ENCODE data around the gene SIRT7. TPM values are rescaled to one million over a fixed set of nuclear protein-coding genes. Genes with fewer than 3 reads are reported as not detected.

SIRT7 gene
- 10 to 100 TPM in 3 of 4 donors, 1 to 10 TPM in 1; 9.6 to 19.6 (median 14.7) TPM for polyA plus RNA-seq (ENCODE audit: insufficient read length in 4 of 4)

DNA sequence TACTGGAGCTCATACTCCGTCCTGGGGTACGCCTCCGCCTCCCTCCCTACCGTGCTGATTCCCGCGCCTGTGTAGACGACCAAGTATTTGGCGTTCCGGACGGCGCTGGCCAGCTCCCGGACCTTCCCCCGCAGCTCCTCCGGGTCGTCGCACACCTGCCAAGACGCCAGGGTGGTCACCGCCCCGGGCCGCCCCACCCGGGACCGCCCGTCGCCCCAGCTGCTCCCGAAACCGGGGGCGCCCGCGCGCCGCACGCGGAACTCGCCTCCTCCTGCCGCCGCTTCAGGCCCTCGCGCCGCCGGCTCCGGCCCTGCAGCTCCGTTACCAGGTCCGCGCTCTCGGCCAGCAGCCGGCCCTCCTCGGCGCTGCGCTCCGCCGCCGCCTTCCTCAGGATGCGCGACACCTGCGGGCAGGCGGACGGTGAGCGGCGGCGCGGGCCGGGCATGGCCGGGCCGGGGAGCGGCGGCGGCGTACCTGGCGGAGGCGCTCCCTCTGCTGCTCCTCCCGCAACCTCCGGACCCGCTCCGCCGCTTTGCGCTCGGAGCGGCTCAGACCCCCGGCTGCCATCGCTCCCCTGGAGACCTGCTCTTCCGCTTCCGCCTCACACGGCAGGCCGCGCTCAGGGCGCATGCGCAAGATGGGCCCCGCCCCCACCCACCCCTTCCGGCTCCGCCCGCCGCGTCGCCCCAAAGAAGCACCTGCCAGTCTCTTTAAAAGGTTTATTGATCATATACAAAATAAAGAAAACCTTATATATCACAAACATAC lies at the start of gene SIRT7:
Gene SIRT7 (minus strand): TSS at position 612 of the 768 bp plus-strand sequence. CDS start 45 bp downstream, at position 567.
- peak in 1 of 4 donors; percentile 61 for DNase-seq (ENCODE audit: low read depth in 4 of 4, low spot score in 2 of 4)

- no peak for DNase-seq (ENCODE audit: low read depth in 4 of 4, low spot score in 2 of 4)
These were observed 49.2 kb upstream of the SIRT7 start for GRCh38 chr17:81967244-81967532.

- no peak for DNase-seq (ENCODE audit: low read depth in 4 of 4, low spot score in 2 of 4)
These were observed 48.6 kb upstream of the SIRT7 start for GRCh38 chr17:81966343-81967243.

DNA sequence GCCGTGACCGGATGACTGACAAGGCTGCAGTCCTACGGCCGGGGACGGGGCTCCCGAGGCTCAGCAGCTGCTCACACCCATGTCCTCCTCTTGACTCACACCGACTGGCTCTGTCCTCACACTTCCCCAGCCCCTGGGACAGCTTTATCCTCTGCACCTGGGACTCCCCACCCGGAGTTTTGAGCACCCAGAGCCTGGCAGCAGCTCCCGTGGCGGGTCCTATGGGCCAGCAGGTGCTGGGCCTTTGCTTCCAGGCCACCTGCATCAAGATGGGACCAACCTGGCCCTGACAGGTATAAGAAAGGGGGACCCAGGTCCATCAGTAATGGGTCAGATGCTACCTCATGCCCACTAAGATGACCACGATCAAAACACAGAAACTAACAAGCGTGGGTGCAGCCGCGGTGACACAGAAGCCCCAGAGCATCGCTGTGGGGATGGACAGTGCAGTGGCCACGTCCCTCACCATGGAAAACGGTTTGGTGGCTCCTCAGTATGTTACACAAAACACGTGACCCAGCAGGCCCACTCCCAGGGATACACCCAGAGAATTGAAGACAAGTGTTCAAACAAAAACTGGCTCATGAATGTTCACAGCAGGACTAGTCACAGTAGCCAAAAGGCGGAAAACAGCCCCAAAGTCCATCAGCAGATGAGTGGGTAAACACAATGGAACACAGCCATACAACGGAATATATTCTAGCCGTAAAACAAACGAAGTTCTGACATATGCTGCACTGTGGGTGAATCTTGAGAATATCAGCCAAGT lies 46.3 kb upstream of the SIRT7 start:
- no peak for DNase-seq (ENCODE audit: low read depth in 4 of 4, low spot score in 2 of 4)

GRCh38 chr17:81962499-81963441 lies 44.8 kb upstream of the SIRT7 start:
- DNase-seq (ENCODE audit: low read depth in 4 of 4, low spot score in 2 of 4) = no peak

- no peak for DNase-seq (ENCODE audit: low read depth in 4 of 4, low spot score in 2 of 4)
These were observed 43.8 kb upstream of the SIRT7 start for GRCh38 chr17:81961521-81962498.

- no peak for DNase-seq (ENCODE audit: low read depth in 4 of 4, low spot score in 2 of 4)
These were observed 43.1 kb upstream of the SIRT7 start, which contains the start of gene NOTUM for GRCh38 chr17:81961087-81961511. TSS of gene NOTUM (minus strand) at chr17:81961187. CDS start at chr17:81960909, 278 bp downstream.

- no peak for DNase-seq (ENCODE audit: low read depth in 4 of 4, low spot score in 2 of 4)
These were observed 42.4 kb upstream of the SIRT7 start for GRCh38 chr17:81960130-81960958.

DNA sequence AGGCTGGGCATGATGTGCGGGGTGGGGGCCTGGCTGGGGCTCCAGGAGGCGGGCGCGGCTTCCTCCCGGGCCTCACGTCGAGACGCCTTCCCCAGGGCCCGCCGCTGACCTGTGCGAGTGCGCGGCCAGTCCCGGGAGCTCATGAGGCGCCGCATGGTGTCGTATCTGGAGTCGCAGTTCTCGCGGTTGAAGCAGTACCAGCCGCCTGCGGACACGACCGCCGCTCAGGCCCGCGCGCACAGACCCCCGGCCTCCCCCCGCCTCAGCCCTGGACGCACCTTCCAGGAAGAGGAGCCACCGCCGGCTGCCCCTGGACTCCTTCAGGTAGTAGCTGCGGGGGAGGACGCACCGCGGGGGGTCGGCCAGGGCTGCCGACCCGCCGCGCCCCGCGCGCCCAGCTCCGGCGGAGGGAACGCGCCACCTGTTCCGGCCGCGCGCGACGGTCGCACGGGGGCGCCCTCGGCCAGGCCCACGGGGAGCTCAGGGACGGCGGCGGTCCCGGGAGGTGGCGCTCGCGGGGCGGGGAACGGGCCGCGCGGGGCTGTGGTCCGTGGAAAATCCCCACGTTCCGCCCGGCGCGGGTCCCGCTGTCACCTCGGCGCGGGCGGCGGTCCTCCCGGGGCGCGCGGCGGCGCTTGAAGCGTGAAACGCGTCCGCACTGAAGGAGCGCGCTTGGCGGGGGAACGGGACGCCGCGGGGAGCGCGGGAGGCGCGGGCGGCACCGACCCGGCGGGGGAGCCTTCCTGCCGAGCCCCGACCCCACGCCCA lies 41.6 kb upstream of the SIRT7 start:
- no peak for DNase-seq (ENCODE audit: low read depth in 4 of 4, low spot score in 2 of 4)

DNA sequence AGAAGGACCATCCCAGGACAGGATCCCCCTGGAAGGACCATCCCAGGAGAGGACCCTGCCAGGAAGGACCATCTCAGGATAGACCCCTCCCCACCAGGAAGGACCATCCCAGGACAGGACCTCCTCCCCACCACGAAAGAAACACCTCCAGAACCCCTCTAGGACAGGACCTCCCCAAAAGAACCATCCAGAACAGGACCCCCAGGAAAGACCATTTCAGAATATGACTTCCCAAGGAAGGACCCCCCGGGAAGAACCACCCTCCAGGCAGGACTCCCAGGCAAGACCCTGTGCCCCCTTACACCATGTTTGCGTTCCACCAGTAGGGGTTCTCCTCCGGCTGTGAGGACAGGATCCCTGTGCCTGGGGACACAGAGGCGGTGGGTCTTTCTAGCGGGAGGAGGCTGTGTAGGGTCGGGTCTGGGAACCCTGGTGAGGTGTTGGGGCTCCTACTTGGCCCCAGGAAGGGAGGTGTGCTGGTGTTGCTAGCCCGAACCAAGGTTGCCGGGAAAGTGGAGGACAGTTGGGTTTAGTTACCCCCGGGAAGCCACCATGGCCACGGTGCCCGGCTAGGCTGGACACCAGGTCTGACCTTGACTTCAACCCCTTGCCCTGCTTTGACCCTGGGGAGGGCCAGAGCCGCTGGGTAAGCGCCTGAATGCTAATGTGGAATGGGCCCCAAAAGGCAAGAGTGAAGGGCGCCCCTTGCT lies 40.8 kb upstream of the SIRT7 start:
- DNase-seq (ENCODE audit: low read depth in 4 of 4, low spot score in 2 of 4) = no peak

- DNase-seq (ENCODE audit: low read depth in 4 of 4, low spot score in 2 of 4) = no peak
These were observed 39.9 kb upstream of the SIRT7 start for GRCh38 chr17:81957691-81958432.

GRCh38 chr17:81956607-81957589 lies 38.9 kb upstream of the SIRT7 start:
- no peak for DNase-seq (ENCODE audit: low read depth in 4 of 4, low spot score in 2 of 4)

- no peak for DNase-seq (ENCODE audit: low read depth in 4 of 4, low spot score in 2 of 4)
These were observed 38.0 kb upstream of the SIRT7 start for GRCh38 chr17:81955756-81956544.

All from left renal cortex interstitium (tissue), 4 donors.